Eye (tissue), 1 donor: ENCODE data around the gene TBL3.
A peak's percentile ranks its signal among the peaks of the same experiment; 100 is the strongest.
"Not testable (repeated sequence)": the region's sequence is repeated elsewhere in the genome, so short reads cannot be mapped to it uniquely, and the experiment has no call there.

Experiments used
- DNase-seq: peaks from one replicate; pipeline ENCODE4 v3.0.0-alpha.2; 2015

TBL3 gene

GRCh38 chr16:1944612-1945199 lies 27.1 kb upstream of the TBL3 start:
- DNase-seq, result no peak

- DNase-seq, result no peak
These were observed 26.1 kb upstream of the TBL3 start for GRCh38 chr16:1945559-1946391.

- DNase-seq, result no peak
These were observed 25.1 kb upstream of the TBL3 start for GRCh38 chr16:1946495-1947368.

- no peak for DNase-seq
These were observed 24.5 kb upstream of the TBL3 start for GRCh38 chr16:1947369-1947670.

GRCh38 chr16:1949507-1949906 lies 22.3 kb upstream of the TBL3 start:
- DNase-seq, result no peak

- DNase-seq, result no peak
These were observed 21.8 kb upstream of the TBL3 start for GRCh38 chr16:1950047-1950446.

- DNase-seq, result no peak
These were observed 21.3 kb upstream of the TBL3 start for GRCh38 chr16:1950559-1950958.

GRCh38 chr16:1953734-1954133 lies 18.1 kb upstream of the TBL3 start:
- no peak for DNase-seq

- not testable (repeated sequence) for DNase-seq
These were observed 14.3 kb upstream of the TBL3 start for GRCh38 chr16:1957434-1958142.

GRCh38 chr16:1958143-1958491 lies 13.7 kb upstream of the TBL3 start:
- not testable (repeated sequence) for DNase-seq

GRCh38 chr16:1958715-1959268 lies 13.1 kb upstream of the TBL3 start:
- no peak for DNase-seq

GRCh38 chr16:1959269-1960039 lies 12.4 kb upstream of the TBL3 start, which contains the start of gene NDUFB10:
Gene NDUFB10 (plus strand): TSS chr16:1959538. CDS start chr16:1959625, 87 bp downstream.
- DNase-seq, result peak; percentile 95

- DNase-seq, result peak; percentile 37
These were observed 10.9 kb upstream of the TBL3 start for GRCh38 chr16:1960665-1961630.

GRCh38 chr16:1961651-1962067 lies 10.2 kb upstream of the TBL3 start:
- no peak for DNase-seq

GRCh38 chr16:1962161-1963153 lies 9.4 kb upstream of the TBL3 start:
- DNase-seq, result not testable (repeated sequence)

- DNase-seq, result peak; percentile 78
These were observed 7.9 kb upstream of the TBL3 start for GRCh38 chr16:1963806-1964505.

GRCh38 chr16:1964506-1965395 lies 7.1 kb upstream of the TBL3 start, which contains the start of gene RPS2:
Gene RPS2 (minus strand): TSS chr16:1964826. CDS start chr16:1964625, 201 bp downstream.
- peak; percentile 100 for DNase-seq
